Testis (tissue), 5 donors: ENCODE data around the gene RNASE7. TPM values are rescaled to one million over a fixed set of nuclear protein-coding genes. Genes with fewer than 3 reads are reported as not detected.

ENCODE experiments used
- DNase-seq: peaks from one replicate; pipeline ENCODE4 v3.0.0-alpha.2; 2019
- H3K27ac ChIP-seq, 2 donors: fragments of 200-600 bp; sonication (generic); one replicate each; pipeline ENCODE4 v1.5.1; 2019
- H3K27me3 ChIP-seq: fragments of 200-600 bp; sonication (generic); one replicate; pipeline ENCODE4 v1.5.1; 2019
- H3K36me3 ChIP-seq: fragments of 200-600 bp; sonication (generic); one replicate; pipeline ENCODE4 v1.5.1; 2017; ENCODE audit warnings: low read depth; ENCODE audit errors: missing control alignments
- H3K4me1 ChIP-seq: fragments of 200-600 bp; sonication (generic); one replicate; pipeline ENCODE4 v1.5.1; 2019
- H3K4me3 ChIP-seq, 2 donors: fragments of 200-600 bp; sonication (generic); one replicate each; pipeline ENCODE4 v1.5.1; 2017 to 2019
- H3K9me3 ChIP-seq: fragments of 200-600 bp; sonication (generic); one replicate; pipeline ENCODE4 v1.5.1; 2017
- POLR2A ChIP-seq: fragments of 450-650 bp; IDR thresholded peaks from one replicate; pipeline ENCODE4 v1.6.1; 2017; ENCODE audit warnings: antibody characterized with exemption, mild to moderate bottlenecking, moderate library complexity
- WGBS, 2 donors: methylation state at CpG; one replicate each; pipeline ENCODE4 v1.1.5; 2018; 5-methylcytosine and 5-hydroxymethylcytosine counted together
- intact Hi-C: fragments of 100-400 bp; cut with DNase I; formaldehyde crosslinking; loops from one replicate; pipeline ENCODE4 v1.15.1; 2023; ENCODE audit warnings: low total_unique reads
- long read RNA-seq, 2 donors: transcript quantifications; one replicate each; lab custom pipeline, GENCODE V29; 2026
- polyA plus RNA-seq: library from polyadenylated mRNA; stranded (reverse); fragments of 350-450 nt; fragmentation: Illumina TruSeq; extraction: RNeasy Lipid Tissue Mini Kit (QIAGEN cat#74804); gene quantifications from one replicate; pipeline ENCODE4 v1.2.3, GENCODE V29; 2014; ENCODE audit warnings: low read depth, low replicate concordance; ENCODE audit not compliant: insufficient read depth
- total RNA-seq, 2 donors: library from RNA; depleted of rRNA; stranded (reverse); fragments of >200 nt; gene quantifications; one replicate each; pipeline ENCODE4 v1.2.3, GENCODE V29; 2016
- TF ChIP-seq, protein P1 (sequence below), 3 experiments: fragments of 450-650 bp in 2 of 3; fragments of 200-600 bp in 1 of 3; sonication (generic) in 1 of 3; IDR thresholded peaks; one replicate each; pipeline ENCODE4 v1.5.1; 2016 to 2019; ENCODE audit warnings: antibody characterized with exemption in 3 of 3, mild to moderate bottlenecking in 2 of 3, moderate library complexity in 1 of 3

RNASE7 gene, protein sequence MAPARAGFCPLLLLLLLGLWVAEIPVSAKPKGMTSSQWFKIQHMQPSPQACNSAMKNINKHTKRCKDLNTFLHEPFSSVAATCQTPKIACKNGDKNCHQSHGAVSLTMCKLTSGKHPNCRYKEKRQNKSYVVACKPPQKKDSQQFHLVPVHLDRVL
- total RNA-seq (under 1 TPM; 0.43 to 0.55 TPM), polyA plus RNA-seq (0.24 TPM)
- long read RNA-seq, donor 1 = 0 reads
- long read RNA-seq, donor 2 = 0 reads

GRCh38 chr14:21041676-21042433 lies at the start of gene RNASE7:
Gene RNASE7 (plus strand): TSS chr14:21042362. CDS start chr14:21042993, 631 bp downstream.
- H3K4me3 ChIP-seq = no peak within 1 kb of the TSS
- no peak within 1 kb of the TSS for H3K27ac ChIP-seq
- no peaks in the 10 kb centered on the region for H3K9me3 ChIP-seq
- no peaks in the 10 kb centered on the region for H3K27me3 ChIP-seq
- peaks cover 14% of the 10 kb centered on the region for H3K4me1 ChIP-seq
- no peaks in the 10 kb centered on the region for H3K36me3 ChIP-seq
- WGBS, 2 donors = 70 to 78% methylated on average over 11 of the region's 11 CpGs
- TF ChIP-seq, protein P1, sequence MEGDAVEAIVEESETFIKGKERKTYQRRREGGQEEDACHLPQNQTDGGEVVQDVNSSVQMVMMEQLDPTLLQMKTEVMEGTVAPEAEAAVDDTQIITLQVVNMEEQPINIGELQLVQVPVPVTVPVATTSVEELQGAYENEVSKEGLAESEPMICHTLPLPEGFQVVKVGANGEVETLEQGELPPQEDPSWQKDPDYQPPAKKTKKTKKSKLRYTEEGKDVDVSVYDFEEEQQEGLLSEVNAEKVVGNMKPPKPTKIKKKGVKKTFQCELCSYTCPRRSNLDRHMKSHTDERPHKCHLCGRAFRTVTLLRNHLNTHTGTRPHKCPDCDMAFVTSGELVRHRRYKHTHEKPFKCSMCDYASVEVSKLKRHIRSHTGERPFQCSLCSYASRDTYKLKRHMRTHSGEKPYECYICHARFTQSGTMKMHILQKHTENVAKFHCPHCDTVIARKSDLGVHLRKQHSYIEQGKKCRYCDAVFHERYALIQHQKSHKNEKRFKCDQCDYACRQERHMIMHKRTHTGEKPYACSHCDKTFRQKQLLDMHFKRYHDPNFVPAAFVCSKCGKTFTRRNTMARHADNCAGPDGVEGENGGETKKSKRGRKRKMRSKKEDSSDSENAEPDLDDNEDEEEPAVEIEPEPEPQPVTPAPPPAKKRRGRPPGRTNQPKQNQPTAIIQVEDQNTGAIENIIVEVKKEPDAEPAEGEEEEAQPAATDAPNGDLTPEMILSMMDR (IDR thresholded peaks at IDR 0.05) = no peak
- TF ChIP-seq POLR2A = no peak
- no peak for DNase-seq
- intact Hi-C loops = no loop called here

DNA sequence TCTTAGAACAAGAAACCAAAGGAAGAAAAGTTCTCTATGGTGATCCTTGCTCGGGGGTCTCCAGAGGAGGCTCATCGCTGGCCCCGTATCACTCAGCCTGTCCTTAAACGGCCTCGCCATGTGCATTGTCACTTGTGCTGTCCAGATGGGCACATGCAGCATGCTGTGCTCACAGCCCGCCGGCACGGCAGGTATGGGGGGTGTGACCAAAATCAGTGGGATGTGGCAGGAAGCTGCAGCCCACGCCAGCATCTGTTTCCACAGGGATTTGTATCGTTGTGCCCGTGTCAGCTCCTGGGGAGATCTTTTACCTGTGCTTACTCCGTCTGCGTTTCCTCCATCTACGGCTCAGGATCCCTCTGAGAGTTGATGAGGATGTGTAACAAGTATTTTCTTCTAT lies 45.6 kb upstream of the RNASE7 start:
- whole genome bisulfite sequencing, 2 donors = 87 to 95% methylated on average over 10 to 14 of the region's 14 CpGs
- no peaks in the 10 kb centered on the region for H3K36me3 ChIP-seq
- intact Hi-C loops = no loop called here
- TF ChIP-seq POLR2A = no peak
- H3K27ac ChIP-seq = no peak overlapping the region
- no peak for DNase-seq
- H3K27me3 ChIP-seq = no peaks in the 10 kb centered on the region
- no peaks in the 10 kb centered on the region for H3K9me3 ChIP-seq
- H3K4me1 ChIP-seq = peaks cover 3% of the 10 kb centered on the region
- no peak overlapping the region for H3K4me3 ChIP-seq

GRCh38 chr14:20997115-20997514 lies 45.0 kb upstream of the RNASE7 start:
- Histone ChIP-seq H3K4me3 (no peak overlapping the region), H3K4me1 (no peaks in the 10 kb centered on the region), H3K27ac (no peak overlapping the region), H3K36me3 (no peaks in the 10 kb centered on the region), H3K27me3 (no peaks in the 10 kb centered on the region), H3K9me3 (no peaks in the 10 kb centered on the region)
- no peak for DNase-seq
- 77 to 79% methylated on average over 4 of the region's 4 CpGs for WGBS, 2 donors
- intact Hi-C loops = no loop called here
- no peak for TF ChIP-seq POLR2A
- TF ChIP-seq, protein P1 (IDR thresholded peaks at IDR 0.05) = no peak

- no peak for DNase-seq
- 77% methylated on average over 6 of the region's 6 CpGs for WGBS, 2 donors
- Histone ChIP-seq H3K4me3 (no peak overlapping the region), H3K27ac (no peak overlapping the region), H3K27me3 (no peaks in the 10 kb centered on the region), H3K9me3 (no peaks in the 10 kb centered on the region), H3K36me3 (no peaks in the 10 kb centered on the region), H3K4me1 (no peaks in the 10 kb centered on the region)
- TF ChIP-seq, protein P1 (IDR thresholded peaks at IDR 0.05) = no peak
- TF ChIP-seq POLR2A = no peak
- intact Hi-C loops = no loop called here
Measured at GRCh38 chr14:20997564-20997963, 44.6 kb upstream of the RNASE7 start.

DNA sequence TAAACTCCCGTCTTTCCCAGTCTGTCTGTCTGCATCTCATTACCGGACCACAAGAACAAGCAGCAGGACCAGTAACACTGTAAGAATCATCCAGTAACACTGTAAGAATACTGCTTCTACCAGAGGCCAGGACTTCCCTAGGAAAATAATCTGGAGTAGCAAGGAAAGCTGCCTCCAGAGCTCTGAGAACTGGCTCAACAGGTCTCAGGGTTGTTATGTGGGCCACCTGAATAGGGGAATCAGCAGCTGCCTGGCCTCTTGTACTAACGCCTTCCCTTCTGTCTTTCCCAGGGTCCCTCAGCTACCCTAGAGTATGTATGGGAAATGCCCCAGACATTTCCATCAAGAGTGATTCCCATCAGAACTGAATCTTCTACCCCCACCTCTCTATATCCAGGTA lies 44.0 kb upstream of the RNASE7 start:
- Histone ChIP-seq H3K9me3 (no peaks in the 10 kb centered on the region), H3K4me1 (no peaks in the 10 kb centered on the region), H3K27me3 (no peaks in the 10 kb centered on the region), H3K36me3 (no peaks in the 10 kb centered on the region), H3K27ac (no peak overlapping the region), H3K4me3 (no peak overlapping the region)
- DNase-seq = no peak
- 84 to 87% methylated on average over 3 of the region's 3 CpGs for WGBS, 2 donors
- TF ChIP-seq, protein P1 (IDR thresholded peaks at IDR 0.05) = no peak
- no peak for TF ChIP-seq POLR2A
- intact Hi-C loops = no loop called here
